H9 (cell line): ENCODE measurements around the gene ANKS1B. TPM values are rescaled to one million over a fixed set of nuclear protein-coding genes. Genes with fewer than 3 reads are reported as not detected.

Source experiments
- DNase-seq: peaks from one replicate; pipeline ENCODE4 v3.0.0-alpha.2; 2017
- H2AFZ ChIP-seq: one replicate; pipeline ENCODE4 v1.6.1; 2013; ENCODE audit warnings: mild to moderate bottlenecking, low read length, control low read depth, moderate library complexity
- H2AK5ac ChIP-seq: 2 replicates; pipeline ENCODE4 v1.6.1; 2013; ENCODE audit warnings: low read length, control low read depth, mixed read lengths; ENCODE audit not compliant: insufficient read length
- H2BK120ac ChIP-seq: one replicate; pipeline ENCODE4 v1.6.1; 2013; ENCODE audit warnings: low read depth, mild to moderate bottlenecking, low read length, control low read depth, inconsistent platforms; ENCODE audit not compliant: poor library complexity, severe bottlenecking
- H2BK12ac ChIP-seq: 2 replicates; pipeline ENCODE4 v1.6.1; 2013; ENCODE audit warnings: low read length, control low read depth, mixed read lengths, low read depth; ENCODE audit not compliant: insufficient read length
- H2BK15ac ChIP-seq: 2 replicates; pipeline ENCODE4 v1.6.1; 2013; ENCODE audit warnings: low read depth, low read length, control low read depth
- H2BK20ac ChIP-seq: one replicate; pipeline ENCODE4 v1.6.1; 2013; ENCODE audit warnings: low read depth, mild to moderate bottlenecking, low read length, control low read depth, inconsistent platforms; ENCODE audit not compliant: poor library complexity, severe bottlenecking
- H2BK5ac ChIP-seq: 2 replicates; pipeline ENCODE4 v1.6.1; 2013; ENCODE audit warnings: low read length, control low read depth, mixed read lengths; ENCODE audit not compliant: insufficient read length
- H3K14ac ChIP-seq: 2 replicates; pipeline ENCODE4 v1.6.1; 2013; ENCODE audit warnings: low read length, control low read depth; ENCODE audit not compliant: insufficient read depth
- H3K18ac ChIP-seq: 2 replicates; pipeline ENCODE4 v1.6.1; 2013; ENCODE audit warnings: low read depth, mild to moderate bottlenecking, mixed read lengths, low read length, control low read depth; ENCODE audit not compliant: insufficient read length
- H3K23ac ChIP-seq: 2 replicates; pipeline ENCODE4 v1.6.1; 2013; ENCODE audit warnings: low read length, control low read depth, mixed read lengths, low read depth; ENCODE audit not compliant: insufficient read length
- H3K23me2 ChIP-seq: 2 replicates; pipeline ENCODE4 v1.6.1; 2013; ENCODE audit warnings: low read depth, mild to moderate bottlenecking, mixed read lengths, low read length, control low read depth; ENCODE audit not compliant: insufficient read length, poor library complexity, severe bottlenecking
- H3K27ac ChIP-seq: 2 replicates; pipeline ENCODE4 v1.5.1; 2013; ENCODE audit warnings: low read length, control low read depth, mixed read lengths, low read depth; ENCODE audit not compliant: insufficient read length
- H3K27me3 ChIP-seq: 2 replicates; pipeline ENCODE4 v1.6.1; 2013; ENCODE audit warnings: low read length, control low read depth, inconsistent platforms; ENCODE audit not compliant: insufficient read depth
- H3K4ac ChIP-seq: 2 replicates; pipeline ENCODE4 v1.6.1; 2013; ENCODE audit warnings: low read depth, mild to moderate bottlenecking, control low read depth, inconsistent platforms, low read length, moderate library complexity
- H3K4me1 ChIP-seq: 2 replicates; pipeline ENCODE4 v1.6.1; 2013; ENCODE audit warnings: low read length, control low read depth, inconsistent platforms; ENCODE audit not compliant: insufficient read depth
- H3K4me2 ChIP-seq: 2 replicates; pipeline ENCODE4 v1.6.1; 2013; ENCODE audit warnings: low read length, control low read depth, mixed read lengths; ENCODE audit not compliant: insufficient read length, insufficient read depth
- H3K56ac ChIP-seq: 2 replicates; pipeline ENCODE4 v1.6.1; 2013; ENCODE audit warnings: low read depth, mild to moderate bottlenecking, mixed read lengths, low read length, control low read depth; ENCODE audit not compliant: insufficient read length
- H3K79me1 ChIP-seq: 2 replicates; pipeline ENCODE4 v1.6.1; 2013; ENCODE audit warnings: low read depth, mild to moderate bottlenecking, moderate library complexity, low read length, control low read depth, inconsistent platforms; ENCODE audit not compliant: insufficient read depth, poor library complexity, severe bottlenecking
- H3K79me2 ChIP-seq: 2 replicates; pipeline ENCODE4 v1.6.1; 2013; ENCODE audit warnings: low read length, control low read depth, inconsistent platforms; ENCODE audit not compliant: insufficient read depth
- H3K9ac ChIP-seq: 2 replicates; pipeline ENCODE4 v1.6.1; 2013; ENCODE audit warnings: low read length, control low read depth, mixed read lengths; ENCODE audit not compliant: insufficient read length; ENCODE audit errors: extremely low read depth
- H3K9me3 ChIP-seq: one replicate; pipeline ENCODE4 v1.6.1; 2013; ENCODE audit warnings: low read depth, low read length, inconsistent platforms; ENCODE audit not compliant: control insufficient read depth
- H3T11ph ChIP-seq: one replicate; pipeline ENCODE4 v1.6.1; 2013; ENCODE audit warnings: mild to moderate bottlenecking, low read length, control low read depth, inconsistent platforms
- H4K20me1 ChIP-seq: one replicate; pipeline ENCODE4 v1.6.1; 2013; ENCODE audit not compliant: control insufficient read depth, insufficient read length, insufficient read depth
- H4K5ac ChIP-seq: 2 replicates; pipeline ENCODE4 v1.6.1; 2013; ENCODE audit warnings: low read depth, mild to moderate bottlenecking, mixed read lengths, low read length, control low read depth; ENCODE audit not compliant: insufficient read length
- H4K8ac ChIP-seq: replicated peaks from 2 replicates; pipeline ENCODE4 v1.6.1; 2013; ENCODE audit warnings: low read length, control low read depth, mixed read lengths, low read depth; ENCODE audit not compliant: insufficient read length
- H4K91ac ChIP-seq: 2 replicates; pipeline ENCODE4 v1.6.1; 2013; ENCODE audit warnings: low read depth, mild to moderate bottlenecking, moderate library complexity, mixed read lengths, low read length, control low read depth; ENCODE audit not compliant: insufficient read length
- H3K27ac Mint-ChIP-seq, 3 experiments: 2 replicates in 2 of 3; 3 replicates in 1 of 3; pipeline ENCODE4 v1.8.0; 2020 to 2021; ENCODE audit warnings: mixed read lengths in 3 of 3, mild to moderate bottlenecking in 1 of 3, moderate library complexity in 1 of 3
- H3K27me3 Mint-ChIP-seq: 2 replicates; pipeline ENCODE4 v1.8.0; 2021; ENCODE audit warnings: low read depth, mild to moderate bottlenecking, moderate library complexity, mixed read lengths
- H3K36me3 Mint-ChIP-seq, 3 experiments: 2 replicates in 2 of 3; 3 replicates in 1 of 3; pipeline ENCODE4 v1.8.0; 2020 to 2021; ENCODE audit warnings: low read depth in 3 of 3, mixed read lengths in 3 of 3; ENCODE audit not compliant: insufficient read depth in 1 of 3
- H3K4me1 Mint-ChIP-seq, 2 experiments: 2 replicates each; pipeline ENCODE4 v1.8.0; 2020; ENCODE audit warnings: mixed read lengths in 2 of 2
- H3K4me3 Mint-ChIP-seq, 2 experiments: 2 replicates in 1 of 2; 3 replicates in 1 of 2; pipeline ENCODE4 v1.8.0; 2020 to 2021; ENCODE audit warnings: mild to moderate bottlenecking in 2 of 2, mixed read lengths in 2 of 2, moderate library complexity in 1 of 2
- H3K9me3 Mint-ChIP-seq, 2 experiments: 2 replicates in 1 of 2; 3 replicates in 1 of 2; pipeline ENCODE4 v1.8.0; 2020; ENCODE audit warnings: mild to moderate bottlenecking in 2 of 2, mixed read lengths in 2 of 2, moderate library complexity in 1 of 2
- CTCF ChIP-seq: fragments of 200-600 bp; sonication (generic); conservative IDR thresholded peaks from 3 replicates; pipeline ENCODE4 v1.8.0; 2021; ENCODE audit warnings: antibody characterized with exemption, mild to moderate bottlenecking
- total RNA-seq: library from RNA; stranded (reverse); gene quantifications from 2 replicates; pipeline ENCODE4 v1.2.1, GENCODE V29; 2021

Gene ANKS1B
- total RNA-seq, 1 experiment from 2014 or later = 4.1 TPM

DNA sequence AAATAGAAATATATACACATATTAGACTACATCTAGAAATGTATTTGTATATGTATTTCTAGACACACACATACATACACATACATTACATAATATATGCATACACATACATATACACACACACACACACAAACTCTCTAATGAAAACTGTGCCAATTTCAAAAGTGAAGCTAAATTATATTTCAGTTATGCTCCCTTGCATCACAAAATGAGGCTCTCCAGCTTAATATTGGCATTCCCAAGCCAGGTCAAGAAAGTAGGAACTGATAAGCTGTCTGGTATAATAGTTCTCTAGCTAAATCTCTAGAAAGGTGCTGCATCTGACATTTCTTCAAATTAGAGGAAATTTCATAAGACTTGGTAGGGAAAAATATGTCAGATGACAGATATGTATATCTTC is 280.3 kb downstream of the ANKS1B start:
- Mint-ChIP-seq H3K36me3 (no peaks in the 10 kb centered on the region), H3K4me1 (no peaks in the 10 kb centered on the region), H3K9me3 (no peaks in the 10 kb centered on the region), H3K27me3 (no peaks in the 10 kb centered on the region), H3K27ac (no peak overlapping the region), H3K4me3 (no peak overlapping the region)
- Histone ChIP-seq H2BK120ac (no peak overlapping the region), H3K56ac (no peak overlapping the region), H4K20me1 (no peaks in the 10 kb centered on the region), H2AK5ac (no peak overlapping the region), H2BK12ac (no peak overlapping the region), H3K18ac (no peak overlapping the region), H3K23me2 (no peaks in the 10 kb centered on the region), H3K79me1 (no peaks in the 10 kb centered on the region), H3K27me3 (no peaks in the 10 kb centered on the region), H3K9ac (no peak overlapping the region), H3K23ac (no peak overlapping the region), H2BK5ac (no peak overlapping the region), H2BK20ac (no peak overlapping the region), H4K5ac (no peak overlapping the region), H3K4me1 (no peaks in the 10 kb centered on the region; the same call in 1 of the 2 replicates), H2BK15ac (no peak overlapping the region), H3K27ac (no peak overlapping the region), H3K4ac (no peak overlapping the region), H2AFZ (no peak overlapping the region), H3K79me2 (no peaks in the 10 kb centered on the region), H3K4me2 (no peak overlapping the region), H3K9me3 (no peaks in the 10 kb centered on the region), H4K8ac (no peak overlapping the region), H3T11ph (no peak overlapping the region), H3K14ac (no peak overlapping the region), H4K91ac (no peak overlapping the region)
- no peak for TF ChIP-seq CTCF
- DNase-seq = no peak
